HFFc6 (cell line): ENCODE data around the gene PPP6R3. TPM values are rescaled to one million over a fixed set of nuclear protein-coding genes. Genes with fewer than 3 reads are reported as not detected.

Experiments used
- DNase-seq: peaks from one replicate; pipeline ENCODE4 v3.0.0-alpha.2; 2018
- H3K27ac Mint-ChIP-seq: 2 replicates; pipeline ENCODE4 v1.8.0; 2020; ENCODE audit warnings: mild to moderate bottlenecking, mixed read lengths
- H3K27me3 Mint-ChIP-seq: 2 replicates; pipeline ENCODE4 v1.8.0; 2021; ENCODE audit warnings: mild to moderate bottlenecking, moderate library complexity, mixed read lengths; ENCODE audit not compliant: insufficient read depth
- H3K36me3 Mint-ChIP-seq: 2 replicates; pipeline ENCODE4 v1.8.0; 2021; ENCODE audit warnings: low read depth, mixed read lengths
- H3K4me1 Mint-ChIP-seq: 2 replicates; pipeline ENCODE4 v1.8.0; 2020; ENCODE audit warnings: low read depth, mixed read lengths
- H3K4me3 Mint-ChIP-seq: 2 replicates; pipeline ENCODE4 v1.8.0; 2020; ENCODE audit warnings: mild to moderate bottlenecking, moderate library complexity, mixed read lengths
- H3K9me3 Mint-ChIP-seq: 2 replicates; pipeline ENCODE4 v1.8.0; 2020; ENCODE audit warnings: mild to moderate bottlenecking, mixed read lengths
- total RNA-seq, 6 experiments: library from RNA; stranded (reverse); fragmentation: NEBNext Ultra II Directional; extraction: Animal tissue kit (Norgen Biotek cat#: 25700); gene quantifications; 2 replicates in 1 of 6; 3 replicates in 5 of 6; pipeline ENCODE4 v1.2.3, GENCODE V29; 2021
- TF ChIP-seq, protein P1 (sequence below): fragments of 200-600 bp; sonication (generic); IDR thresholded peaks from 2 replicates; pipeline ENCODE4 v1.5.0; 2021; ENCODE audit warnings: antibody characterized with exemption, mild to moderate bottlenecking

The PPP6R3 gene
- total RNA-seq, 6 experiments from 2014 or later, result 62.5 to 72.0 (median 67.8) TPM

DNA sequence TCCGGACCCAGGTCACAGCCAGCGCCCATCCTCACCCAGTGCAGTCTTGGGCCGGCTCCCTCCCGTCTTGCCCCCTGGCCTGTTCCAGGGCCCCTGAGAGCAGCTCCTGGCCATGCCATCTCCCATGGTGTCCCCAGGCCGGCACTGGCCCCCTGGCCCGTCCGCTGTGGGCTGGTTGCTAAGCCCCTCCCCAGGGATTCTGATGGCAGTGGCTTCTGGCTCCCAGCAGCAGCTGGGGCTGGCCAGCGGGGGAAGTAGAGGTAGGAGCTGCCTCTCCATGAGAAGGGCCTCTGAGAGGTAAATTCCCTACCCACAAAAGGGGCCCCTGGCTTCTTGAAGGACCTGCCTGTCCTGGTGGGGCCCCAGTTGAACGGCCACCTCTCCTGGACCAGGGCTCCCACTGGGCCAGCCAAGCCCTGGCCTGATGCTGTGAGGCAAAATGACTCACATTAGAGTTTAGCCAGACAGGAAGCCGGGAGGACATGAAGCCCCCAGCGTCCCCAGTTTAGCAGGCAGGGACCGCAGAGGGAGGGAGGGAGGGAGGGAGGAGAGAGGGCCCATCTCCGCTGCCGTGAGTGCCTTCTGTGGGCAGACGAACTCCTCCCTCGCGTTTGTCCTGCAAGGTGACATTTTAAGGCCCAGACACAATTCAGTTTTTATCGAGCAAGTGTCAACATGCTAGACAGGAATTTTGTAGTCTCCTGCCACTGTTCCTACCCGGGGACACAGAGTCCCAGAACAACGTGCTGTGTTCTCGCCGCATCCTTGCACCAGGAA lies 190.8 kb downstream of the PPP6R3 start:
- no peak for DNase-seq
- peaks cover 40% of the 10 kb centered on the region for H3K27me3 Mint-ChIP-seq

GRCh38 chr11:68651985-68652682 lies 191.6 kb downstream of the PPP6R3 start:
- H3K27me3 Mint-ChIP-seq, result peaks cover 34% of the 10 kb centered on the region
- H3K4me3 Mint-ChIP-seq, result no peak overlapping the region
- no peak overlapping the region for H3K27ac Mint-ChIP-seq
- DNase-seq, result no peak
- H3K9me3 Mint-ChIP-seq, result peaks cover 5% of the 10 kb centered on the region
- H3K36me3 Mint-ChIP-seq, result peaks cover 4% of the 10 kb centered on the region; the same call in 1 of the 2 replicates
- no peaks in the 10 kb centered on the region for H3K4me1 Mint-ChIP-seq
- TF ChIP-seq, protein P1, sequence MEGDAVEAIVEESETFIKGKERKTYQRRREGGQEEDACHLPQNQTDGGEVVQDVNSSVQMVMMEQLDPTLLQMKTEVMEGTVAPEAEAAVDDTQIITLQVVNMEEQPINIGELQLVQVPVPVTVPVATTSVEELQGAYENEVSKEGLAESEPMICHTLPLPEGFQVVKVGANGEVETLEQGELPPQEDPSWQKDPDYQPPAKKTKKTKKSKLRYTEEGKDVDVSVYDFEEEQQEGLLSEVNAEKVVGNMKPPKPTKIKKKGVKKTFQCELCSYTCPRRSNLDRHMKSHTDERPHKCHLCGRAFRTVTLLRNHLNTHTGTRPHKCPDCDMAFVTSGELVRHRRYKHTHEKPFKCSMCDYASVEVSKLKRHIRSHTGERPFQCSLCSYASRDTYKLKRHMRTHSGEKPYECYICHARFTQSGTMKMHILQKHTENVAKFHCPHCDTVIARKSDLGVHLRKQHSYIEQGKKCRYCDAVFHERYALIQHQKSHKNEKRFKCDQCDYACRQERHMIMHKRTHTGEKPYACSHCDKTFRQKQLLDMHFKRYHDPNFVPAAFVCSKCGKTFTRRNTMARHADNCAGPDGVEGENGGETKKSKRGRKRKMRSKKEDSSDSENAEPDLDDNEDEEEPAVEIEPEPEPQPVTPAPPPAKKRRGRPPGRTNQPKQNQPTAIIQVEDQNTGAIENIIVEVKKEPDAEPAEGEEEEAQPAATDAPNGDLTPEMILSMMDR, result no peak

More for the DNA sequence above, 190.8 kb downstream of the PPP6R3 start:
- Mint-ChIP-seq H3K9me3 (peaks cover 12% of the 10 kb centered on the region), H3K4me1 (no peaks in the 10 kb centered on the region), H3K4me3 (no peak overlapping the region), H3K27ac (no peak overlapping the region), H3K36me3 (peaks cover 9% of the 10 kb centered on the region)
- TF ChIP-seq, protein P1, result no peak

DNA sequence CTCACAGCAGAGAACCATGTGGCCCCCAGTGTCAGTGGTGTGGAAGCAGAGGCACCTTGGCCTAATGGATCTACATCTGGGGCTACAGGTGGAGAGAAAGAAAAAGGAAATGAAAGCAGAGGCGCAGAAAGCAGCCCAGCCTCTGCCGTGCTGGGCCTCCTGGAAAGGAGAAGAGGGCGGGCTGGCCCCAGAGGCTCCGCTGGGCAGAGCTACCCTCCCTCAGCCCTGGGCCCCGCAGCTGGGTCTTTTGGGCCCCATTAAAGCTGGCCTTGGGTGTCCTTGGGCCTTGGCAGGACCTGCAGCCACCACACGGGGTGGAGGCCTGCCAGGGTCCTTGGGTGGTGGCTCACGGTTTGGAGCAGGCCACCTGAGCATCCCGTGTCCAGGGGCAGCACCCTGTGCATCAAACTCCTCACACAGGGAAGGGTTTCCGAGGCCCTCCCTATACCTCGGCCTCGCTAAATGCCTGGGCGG lies 192.2 kb downstream of the PPP6R3 start:
- H3K36me3 Mint-ChIP-seq, result no peaks in the 10 kb centered on the region
- DNase-seq, result no peak
- peaks cover 2% of the 10 kb centered on the region; the same call in 1 of the 2 replicates for H3K4me1 Mint-ChIP-seq
- H3K4me3 Mint-ChIP-seq, result no peak overlapping the region
- TF ChIP-seq, protein P1, result no peak
- H3K27me3 Mint-ChIP-seq, result peaks cover 30% of the 10 kb centered on the region
- H3K9me3 Mint-ChIP-seq, result no peaks in the 10 kb centered on the region
- no peak overlapping the region for H3K27ac Mint-ChIP-seq

DNA sequence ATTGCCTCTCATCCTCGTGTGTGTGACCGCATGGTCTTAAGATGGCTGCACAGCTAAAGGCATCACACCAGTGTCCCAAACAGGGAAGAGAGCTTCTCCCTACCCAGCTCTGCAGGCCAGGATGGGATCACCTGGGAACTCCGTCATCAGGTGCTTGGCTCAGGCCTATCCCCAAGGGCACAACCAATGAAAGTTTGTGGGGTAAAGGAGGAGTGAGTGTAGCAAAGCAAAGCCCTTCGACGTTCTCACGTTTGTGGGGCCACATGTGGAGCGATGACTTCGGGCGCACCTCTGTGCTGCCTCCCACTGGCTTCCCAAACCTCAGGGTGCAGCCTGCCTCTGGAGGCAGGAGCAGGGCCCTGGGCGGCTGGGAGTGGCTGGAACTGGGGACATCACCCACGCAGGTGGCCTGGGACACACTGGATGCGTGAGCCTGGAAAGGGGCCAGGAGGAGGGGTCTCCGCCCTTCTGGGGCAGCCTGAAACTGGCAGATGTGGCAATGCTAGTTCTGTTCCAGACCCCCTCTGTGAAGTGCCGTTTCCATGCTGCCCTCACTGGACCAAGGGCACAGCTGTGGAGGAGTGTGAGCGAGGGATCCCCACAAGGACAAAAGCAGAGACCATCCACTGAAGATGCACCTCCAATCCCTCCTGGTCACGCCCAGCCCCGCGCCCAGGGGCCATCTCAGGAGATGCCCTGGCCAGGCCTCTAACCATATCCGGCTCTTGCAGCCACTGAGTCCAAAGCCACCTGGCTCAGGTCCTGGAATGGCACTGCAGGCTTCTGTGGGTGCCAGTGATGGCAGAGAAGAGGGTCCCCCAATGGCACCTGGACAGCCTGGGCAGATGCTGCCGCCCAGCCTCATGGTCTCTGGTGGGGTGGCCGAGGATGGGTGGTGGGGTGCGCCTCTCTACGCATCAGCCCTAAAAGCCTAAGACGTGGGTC lies 193.2 kb downstream of the PPP6R3 start:
- DNase-seq, result no peak
- Mint-ChIP-seq H3K9me3 (no peaks in the 10 kb centered on the region), H3K36me3 (no peaks in the 10 kb centered on the region), H3K4me3 (no peak overlapping the region), H3K27ac (no peak overlapping the region), H3K27me3 (peaks cover 36% of the 10 kb centered on the region), H3K4me1 (peaks cover 9% of the 10 kb centered on the region)
- TF ChIP-seq, protein P1, result no peak

GRCh38 chr11:68654978-68655377 lies 194.4 kb downstream of the PPP6R3 start:
- Mint-ChIP-seq H3K4me1 (peaks cover 17% of the 10 kb centered on the region), H3K4me3 (no peak overlapping the region), H3K36me3 (no peaks in the 10 kb centered on the region), H3K27ac (no peak overlapping the region), H3K27me3 (peaks cover 33% of the 10 kb centered on the region), H3K9me3 (no peaks in the 10 kb centered on the region)
- DNase-seq, result no peak
- TF ChIP-seq, protein P1, result no peak
